GM12865 (cell line): ENCODE results near the gene LIN52.
"Not testable (repeated sequence)": the region's sequence is repeated elsewhere in the genome, so short reads cannot be mapped to it uniquely, and the experiment has no call there.

ENCODE experiments used
- DNase-seq: peaks from one replicate; pipeline ENCODE4 v3.0.0; 2010; ENCODE audit warnings: low read depth
- H3K4me3 ChIP-seq: 2 replicates; pipeline ENCODE4 v1.5.1; 2011; ENCODE audit warnings: mild to moderate bottlenecking, low read depth, low read length, control low read depth
- CTCF ChIP-seq: IDR thresholded peaks from 2 replicates; pipeline ENCODE4 v1.5.1; 2011; ENCODE audit warnings: low read length, control low read depth, low read depth, inconsistent platforms; ENCODE audit not compliant: insufficient read depth; ENCODE audit errors: missing control alignments

The LIN52 gene

GRCh38 chr14:74089251-74090020, 4.7 kb downstream of the LIN52 start:
- peak; percentile 24 for DNase-seq
- TF ChIP-seq CTCF: no peak
- H3K4me3 ChIP-seq: no peak overlapping the region

- H3K4me3 ChIP-seq: no peak overlapping the region
- no peak for TF ChIP-seq CTCF
- DNase-seq: no peak
These were observed 20.6 kb downstream of the LIN52 start for GRCh38 chr14:74105381-74105780.

GRCh38 chr14:74109369-74109768, 24.6 kb downstream of the LIN52 start:
- DNase-seq: no peak
- H3K4me3 ChIP-seq: no peak overlapping the region
- TF ChIP-seq CTCF: no peak

- TF ChIP-seq CTCF: peak; percentile 50
- DNase-seq: peak; percentile 60
These were observed 26.9 kb downstream of the LIN52 start for GRCh38 chr14:74111395-74112216.

GRCh38 chr14:74125487-74125886, 40.7 kb downstream of the LIN52 start:
- DNase-seq, H3K4me3 ChIP-seq: not testable (repeated sequence)

More at GRCh38 chr14:74111395-74112216, 26.9 kb downstream of the LIN52 start:
- not testable (repeated sequence) for H3K4me3 ChIP-seq

GRCh38 chr14:74126315-74127013, 41.7 kb downstream of the LIN52 start:
- no peak for TF ChIP-seq CTCF
- H3K4me3 ChIP-seq: no peak overlapping the region
- no peak for DNase-seq

GRCh38 chr14:74127634-74128033, 42.9 kb downstream of the LIN52 start:
- H3K4me3 ChIP-seq: no peak overlapping the region
- no peak for TF ChIP-seq CTCF
- DNase-seq: no peak
